ENCODE results near the gene RNF213.

The RNF213 gene

GRCh38 chr17:80219013-80219762 is 41.5 kb upstream of the RNF213 start:
- H3K27me3 ChIP-seq (ENCODE audit: control insufficient read depth in 1 of 2, insufficient read depth in 2 of 2, low read length in 2 of 2) = no peaks in the 10 kb centered on the region
- H3K36me3 ChIP-seq (ENCODE audit: insufficient read depth, low read length) = peaks cover 21% of the 10 kb centered on the region

DNA sequence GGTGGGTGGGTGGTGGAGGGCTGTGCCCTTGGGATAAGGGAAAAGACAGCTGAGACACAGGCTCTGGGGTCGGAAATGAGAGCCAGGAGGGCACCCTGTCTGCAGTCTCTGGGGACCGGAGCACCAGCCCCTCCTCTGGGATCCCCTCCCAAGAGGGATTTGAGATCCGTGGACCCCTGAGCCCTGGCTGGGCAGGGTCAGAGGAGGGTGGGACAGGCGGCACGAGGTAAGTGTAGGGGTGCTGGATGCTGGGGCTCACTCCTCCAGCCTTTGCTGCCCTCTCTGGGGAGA is 40.9 kb upstream of the RNF213 start:
- Histone ChIP-seq H3K9ac (ENCODE audit: low read length) (peak overlapping the region; percentile 84), H3K4me1 (ENCODE audit: insufficient read depth, low read length) (peaks cover 19% of the 10 kb centered on the region), H3K27ac (ENCODE audit: low read depth, low read length) (peak overlapping the region; percentile 73), H3K9me3 (ENCODE audit: low read length) (no peaks in the 10 kb centered on the region), H3K4me3 (ENCODE audit: low read depth in 1 of 2, low read length in 2 of 2) (peak overlapping the region; percentile 91 to 93), H3K36me3 (ENCODE audit: insufficient read depth, low read length) (peaks cover 21% of the 10 kb centered on the region), H3K27me3 (ENCODE audit: control insufficient read depth in 1 of 2, insufficient read depth in 2 of 2, low read length in 2 of 2) (no peaks in the 10 kb centered on the region)

More at GRCh38 chr17:80219013-80219762, 41.5 kb upstream of the RNF213 start:
- H3K4me1 ChIP-seq (ENCODE audit: insufficient read depth, low read length) = peaks cover 19% of the 10 kb centered on the region
- no peaks in the 10 kb centered on the region for H3K9me3 ChIP-seq (ENCODE audit: low read length)
- peak overlapping the region; percentile 91 to 93 for H3K4me3 ChIP-seq (ENCODE audit: low read depth in 1 of 2, low read length in 2 of 2)
- peak overlapping the region; percentile 84 for H3K9ac ChIP-seq (ENCODE audit: low read length)
- peak overlapping the region; percentile 73 for H3K27ac ChIP-seq (ENCODE audit: low read depth, low read length)

DNA sequence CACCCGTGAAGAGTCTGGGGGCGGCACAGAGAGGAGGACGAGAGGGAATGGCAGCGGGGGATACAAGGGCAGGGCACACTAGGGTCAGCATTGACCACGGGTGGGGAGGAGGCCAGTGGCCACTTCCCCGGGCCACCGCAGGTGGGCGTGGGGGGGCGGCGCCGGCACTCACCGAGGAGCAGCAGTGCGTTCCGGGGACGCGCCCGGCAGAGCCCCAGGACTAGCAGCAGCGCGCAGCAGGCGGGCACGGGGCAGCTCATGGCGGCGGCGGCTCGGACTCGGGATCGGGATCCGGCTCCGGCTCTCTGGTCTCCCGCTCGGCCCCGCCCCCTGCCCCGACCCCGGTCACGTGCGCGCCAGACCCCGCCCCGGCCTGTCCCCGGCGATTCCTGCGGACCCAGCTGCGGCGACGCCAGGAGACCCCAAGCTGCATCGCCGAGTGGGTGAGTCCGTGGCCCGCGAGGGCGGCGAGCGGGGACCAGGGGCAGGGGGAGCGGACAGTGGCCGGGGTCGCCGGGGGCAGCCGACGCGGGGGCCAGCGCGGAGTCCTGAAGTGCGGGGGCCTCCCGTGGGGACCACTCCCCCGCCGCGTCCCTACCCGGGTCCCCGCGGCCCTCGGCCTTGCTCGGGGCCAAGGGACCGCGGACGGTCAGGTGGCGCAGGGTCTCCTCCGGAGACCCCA is 40.5 kb upstream of the RNF213 start, which contains the start of the genes SGSH and SLC26A11:
SGSH (minus strand) TSS at position 280 of the 682 bp plus-strand sequence; CDS start at position 260, 20 bp downstream.
SLC26A11 (plus strand) TSS at position 374 of the 682 bp plus-strand sequence. CDS start 1,134 bp downstream, outside the sequence.
- Histone ChIP-seq H3K27me3 (ENCODE audit: control insufficient read depth in 1 of 2, insufficient read depth in 2 of 2, low read length in 2 of 2) (no peaks in the 10 kb centered on the region), H3K9ac (ENCODE audit: low read length) (peak within 1 kb of the TSS; percentile 84), H3K9me3 (ENCODE audit: low read length) (no peaks in the 10 kb centered on the region), H3K4me1 (ENCODE audit: insufficient read depth, low read length) (peaks cover 19% of the 10 kb centered on the region), H3K4me3 (ENCODE audit: low read depth in 1 of 2, low read length in 2 of 2) (peak within 1 kb of the TSS; percentile 91 to 93), H3K36me3 (ENCODE audit: insufficient read depth, low read length) (peaks cover 21% of the 10 kb centered on the region), H3K27ac (ENCODE audit: low read depth, low read length) (peak within 1 kb of the TSS; percentile 73)

- Histone ChIP-seq H3K27ac (ENCODE audit: low read depth, low read length) (peak overlapping the region; percentile 58), H3K27me3 (ENCODE audit: control insufficient read depth in 1 of 2, insufficient read depth in 2 of 2, low read length in 2 of 2) (no peaks in the 10 kb centered on the region), H3K4me1 (ENCODE audit: insufficient read depth, low read length) (peaks cover 19% of the 10 kb centered on the region), H3K4me3 (ENCODE audit: low read depth in 1 of 2, low read length in 2 of 2) (peak overlapping the region; percentile 91 to 93), H3K36me3 (ENCODE audit: insufficient read depth, low read length) (peaks cover 21% of the 10 kb centered on the region), H3K9ac (ENCODE audit: low read length) (peak overlapping the region; percentile 42), H3K9me3 (ENCODE audit: low read length) (no peaks in the 10 kb centered on the region)
These were observed 39.9 kb upstream of the RNF213 start for GRCh38 chr17:80220736-80221215.

- H3K4me3 ChIP-seq (ENCODE audit: low read depth in 1 of 2, low read length in 2 of 2) = peak overlapping the region; percentile 91 to 93
- H3K4me1 ChIP-seq (ENCODE audit: insufficient read depth, low read length) = peaks cover 19% of the 10 kb centered on the region
- peak overlapping the region; percentile 42 for H3K9ac ChIP-seq (ENCODE audit: low read length)
- H3K36me3 ChIP-seq (ENCODE audit: insufficient read depth, low read length) = peaks cover 18% of the 10 kb centered on the region
- H3K9me3 ChIP-seq (ENCODE audit: low read length) = no peaks in the 10 kb centered on the region
- H3K27ac ChIP-seq (ENCODE audit: low read depth, low read length) = peak overlapping the region; percentile 58
- H3K27me3 ChIP-seq (ENCODE audit: control insufficient read depth in 1 of 2, insufficient read depth in 2 of 2, low read length in 2 of 2) = no peaks in the 10 kb centered on the region
These were observed 39.1 kb upstream of the RNF213 start for GRCh38 chr17:80221351-80222105.

GRCh38 chr17:80222376-80223141 is 38.1 kb upstream of the RNF213 start:
- H3K27me3 ChIP-seq (ENCODE audit: control insufficient read depth in 1 of 2, insufficient read depth in 2 of 2, low read length in 2 of 2) = no peaks in the 10 kb centered on the region
- peaks cover 10% of the 10 kb centered on the region for H3K36me3 ChIP-seq (ENCODE audit: insufficient read depth, low read length)
- no peak overlapping the region for H3K4me3 ChIP-seq (ENCODE audit: low read depth in 1 of 2, low read length in 2 of 2)
- no peak overlapping the region for H3K9ac ChIP-seq (ENCODE audit: low read length)
- H3K27ac ChIP-seq (ENCODE audit: low read depth, low read length) = no peak overlapping the region
- H3K9me3 ChIP-seq (ENCODE audit: low read length) = no peaks in the 10 kb centered on the region
- H3K4me1 ChIP-seq (ENCODE audit: insufficient read depth, low read length) = peaks cover 19% of the 10 kb centered on the region

DNA sequence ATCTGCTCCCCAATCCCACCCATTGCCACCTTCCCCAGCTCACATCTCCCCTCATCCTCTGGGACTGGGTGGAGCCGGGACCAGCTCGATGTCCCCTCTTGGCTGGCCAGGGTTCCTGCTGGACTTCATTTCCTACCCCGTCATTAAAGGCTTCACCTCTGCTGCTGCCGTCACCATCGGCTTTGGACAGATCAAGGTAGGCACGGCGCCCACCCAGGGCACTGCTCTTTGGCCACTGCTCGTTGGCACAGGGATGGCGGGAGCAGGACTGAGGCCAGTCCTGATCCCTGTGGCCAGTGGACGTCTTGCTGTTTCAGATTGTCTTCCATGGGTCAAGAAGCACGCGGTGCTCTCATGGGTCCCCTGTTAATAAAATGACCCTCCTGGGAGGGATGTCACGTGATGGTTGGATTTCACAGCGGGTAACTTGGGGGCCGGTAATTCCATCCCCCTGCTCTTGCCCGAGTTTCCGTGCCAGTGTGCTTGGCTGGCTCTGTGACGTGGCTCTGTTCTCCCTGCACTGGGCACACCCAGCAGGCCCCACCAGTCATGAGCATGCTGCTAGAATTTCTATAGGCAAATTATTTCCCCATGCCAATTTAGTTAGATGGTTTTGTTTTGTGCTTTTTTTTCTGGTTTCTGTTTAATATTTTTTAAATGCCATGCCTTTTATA is 37.4 kb upstream of the RNF213 start:
- Histone ChIP-seq H3K9ac (ENCODE audit: low read length) (no peak overlapping the region), H3K9me3 (ENCODE audit: low read length) (no peaks in the 10 kb centered on the region), H3K36me3 (ENCODE audit: insufficient read depth, low read length) (peaks cover 7% of the 10 kb centered on the region), H3K27ac (ENCODE audit: low read depth, low read length) (no peak overlapping the region), H3K4me1 (ENCODE audit: insufficient read depth, low read length) (peaks cover 19% of the 10 kb centered on the region), H3K27me3 (ENCODE audit: control insufficient read depth in 1 of 2, insufficient read depth in 2 of 2, low read length in 2 of 2) (no peaks in the 10 kb centered on the region), H3K4me3 (ENCODE audit: low read depth in 1 of 2, low read length in 2 of 2) (no peak overlapping the region)

- no peaks in the 10 kb centered on the region for H3K27me3 ChIP-seq (ENCODE audit: control insufficient read depth in 1 of 2, insufficient read depth in 2 of 2, low read length in 2 of 2)
- H3K4me1 ChIP-seq (ENCODE audit: insufficient read depth, low read length) = peaks cover 19% of the 10 kb centered on the region
- H3K9me3 ChIP-seq (ENCODE audit: low read length) = no peaks in the 10 kb centered on the region
- H3K36me3 ChIP-seq (ENCODE audit: insufficient read depth, low read length) = peaks cover 13% of the 10 kb centered on the region
- no peak overlapping the region for H3K27ac ChIP-seq (ENCODE audit: low read depth, low read length)
- no peak overlapping the region for H3K9ac ChIP-seq (ENCODE audit: low read length)
- no peak overlapping the region for H3K4me3 ChIP-seq (ENCODE audit: low read depth in 1 of 2, low read length in 2 of 2)
These were observed 36.7 kb upstream of the RNF213 start for GRCh38 chr17:80223838-80224497.

DNA sequence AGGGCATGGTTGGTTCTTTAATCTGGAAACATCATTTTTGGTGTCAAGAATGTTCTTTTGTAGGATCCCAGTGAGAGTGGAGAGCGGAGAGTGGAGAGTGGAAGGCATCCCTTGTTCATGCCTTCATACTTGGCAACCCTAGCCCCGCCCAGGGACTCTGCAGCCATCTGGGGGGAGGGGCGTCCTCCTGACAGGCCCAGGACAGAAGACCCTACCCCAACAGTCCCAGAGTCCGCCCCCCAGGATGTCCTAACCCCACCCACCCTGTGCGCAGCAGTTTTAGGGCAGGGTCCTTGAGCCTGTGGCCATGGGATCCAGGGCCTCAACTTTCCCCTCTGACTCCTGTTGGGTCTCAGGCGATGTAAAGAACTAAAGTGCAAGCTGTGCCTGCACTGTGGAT is 36.0 kb upstream of the RNF213 start:
- Histone ChIP-seq H3K27me3 (ENCODE audit: control insufficient read depth in 1 of 2, insufficient read depth in 2 of 2, low read length in 2 of 2) (no peaks in the 10 kb centered on the region), H3K9ac (ENCODE audit: low read length) (no peak overlapping the region), H3K4me3 (ENCODE audit: low read depth in 1 of 2, low read length in 2 of 2) (no peak overlapping the region), H3K4me1 (ENCODE audit: insufficient read depth, low read length) (peaks cover 14% of the 10 kb centered on the region), H3K9me3 (ENCODE audit: low read length) (no peaks in the 10 kb centered on the region), H3K27ac (ENCODE audit: low read depth, low read length) (no peak overlapping the region), H3K36me3 (ENCODE audit: insufficient read depth, low read length) (peaks cover 17% of the 10 kb centered on the region)

DNA sequence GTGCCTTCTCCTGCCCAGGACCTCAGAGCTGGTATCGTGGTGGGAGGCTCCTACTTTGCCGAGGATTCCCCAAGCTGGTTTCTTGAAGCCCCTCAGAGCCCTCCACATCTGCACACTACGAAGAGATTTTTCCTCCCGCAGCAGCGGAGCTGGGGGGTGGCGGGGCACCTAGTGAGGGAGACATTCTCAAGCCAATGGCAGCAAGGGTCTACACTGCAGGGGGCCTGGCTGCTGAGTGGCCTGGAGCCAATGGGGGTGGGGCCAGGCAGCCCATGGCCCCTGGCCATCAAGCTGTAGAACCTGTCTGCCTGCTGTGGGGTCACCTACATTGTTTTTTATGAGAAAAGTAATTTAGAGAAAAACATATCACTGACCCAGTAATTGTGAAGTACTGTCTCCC is 35.4 kb upstream of the RNF213 start:
- Histone ChIP-seq H3K4me1 (ENCODE audit: insufficient read depth, low read length) (peaks cover 14% of the 10 kb centered on the region), H3K36me3 (ENCODE audit: insufficient read depth, low read length) (peaks cover 17% of the 10 kb centered on the region), H3K9me3 (ENCODE audit: low read length) (no peaks in the 10 kb centered on the region), H3K4me3 (ENCODE audit: low read depth in 1 of 2, low read length in 2 of 2) (no peak overlapping the region), H3K27ac (ENCODE audit: low read depth, low read length) (no peak overlapping the region), H3K27me3 (ENCODE audit: control insufficient read depth in 1 of 2, insufficient read depth in 2 of 2, low read length in 2 of 2) (no peaks in the 10 kb centered on the region), H3K9ac (ENCODE audit: low read length) (no peak overlapping the region)
